Parathyroid adenoma (tissue), 2 donors: ENCODE results near the gene DGKB.

Source experiments
- H2AFZ ChIP-seq: fragments of 300-600 bp; sonication (generic); one replicate; pipeline ENCODE4 v1.7.0; 2017; ENCODE audit warnings: antibody characterized with exemption, mild to moderate bottlenecking
- H3K27ac ChIP-seq: fragments of 300-600 bp; sonication (generic); one replicate; pipeline ENCODE4 v1.7.0; 2017
- H3K27me3 ChIP-seq: fragments of 300-600 bp; sonication (generic); one replicate; pipeline ENCODE4 v1.7.0; 2017; ENCODE audit warnings: low read length; ENCODE audit not compliant: control insufficient read depth, insufficient read depth
- H3K36me3 ChIP-seq: fragments of 300-600 bp; sonication (generic); one replicate; pipeline ENCODE4 v1.7.0; 2017; ENCODE audit warnings: low read length; ENCODE audit not compliant: control insufficient read depth, insufficient read depth
- H3K4me1 ChIP-seq: fragments of 300-600 bp; sonication (generic); one replicate; pipeline ENCODE4 v1.7.0; 2017; ENCODE audit warnings: control low read depth
- H3K4me2 ChIP-seq: fragments of 300-600 bp; sonication (generic); one replicate; pipeline ENCODE4 v1.7.0; 2017; ENCODE audit warnings: low read length
- H3K4me3 ChIP-seq: fragments of 300-600 bp; sonication (generic); one replicate; pipeline ENCODE4 v1.7.0; 2017; ENCODE audit warnings: low read depth, low read length
- H3K79me2 ChIP-seq: fragments of 300-600 bp; sonication (generic); one replicate; pipeline ENCODE4 v1.7.0; 2017; ENCODE audit warnings: control low read depth
- H3K9ac ChIP-seq: fragments of 300-600 bp; sonication (generic); one replicate; pipeline ENCODE4 v1.7.0; 2017; ENCODE audit warnings: mild to moderate bottlenecking
- H3K9me3 ChIP-seq: fragments of 300-600 bp; sonication (generic); one replicate; pipeline ENCODE4 v1.7.0; 2017; ENCODE audit warnings: low read length; ENCODE audit not compliant: control insufficient read depth
- CTCF ChIP-seq: fragments of 300-600 bp; sonication (generic); IDR thresholded peaks from one replicate; pipeline ENCODE4 v1.7.0; 2017; ENCODE audit warnings: antibody characterized with exemption, mild to moderate bottlenecking
- donor health status: primary hyperparathyroidism.

Gene DGKB

GRCh38 chr7:14606101-14606500, 296.4 kb downstream of the DGKB start:
- no peaks in the 10 kb centered on the region for H3K4me1 ChIP-seq
- no peak overlapping the region for H2AFZ ChIP-seq
- no peaks in the 10 kb centered on the region for H3K79me2 ChIP-seq
- no peaks in the 10 kb centered on the region for H3K36me3 ChIP-seq
- no peak for TF ChIP-seq CTCF
- H3K27ac ChIP-seq = no peak overlapping the region
- H3K27me3 ChIP-seq = no peaks in the 10 kb centered on the region
- H3K9me3 ChIP-seq = no peaks in the 10 kb centered on the region
- no peak overlapping the region for H3K4me2 ChIP-seq
- H3K4me3 ChIP-seq = no peak overlapping the region
- H3K9ac ChIP-seq = no peak overlapping the region

DNA sequence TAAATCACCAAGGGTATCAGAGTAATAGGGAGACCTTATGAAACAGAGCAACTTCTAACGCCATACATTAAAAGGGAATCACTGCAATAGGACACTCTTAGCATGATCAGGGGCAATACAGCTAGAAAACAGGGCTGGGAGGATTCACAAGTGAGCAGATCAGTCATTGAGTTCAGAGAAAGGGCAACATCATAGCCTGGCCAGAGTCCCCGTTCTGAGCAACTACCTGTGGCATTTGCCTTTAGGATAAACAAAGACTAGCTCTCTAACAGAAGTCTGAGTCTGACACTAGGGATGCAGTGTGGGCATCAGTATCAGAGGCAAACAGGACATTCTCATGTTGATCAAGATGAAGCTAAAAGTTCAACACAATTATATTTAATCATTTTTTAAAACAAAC, 297.9 kb downstream of the DGKB start:
- H3K9me3 ChIP-seq = no peaks in the 10 kb centered on the region
- H3K27ac ChIP-seq = no peak overlapping the region
- no peaks in the 10 kb centered on the region for H3K36me3 ChIP-seq
- H3K9ac ChIP-seq = no peak overlapping the region
- no peaks in the 10 kb centered on the region for H3K27me3 ChIP-seq
- no peak overlapping the region for H3K4me3 ChIP-seq
- no peak for TF ChIP-seq CTCF
- no peak overlapping the region for H3K4me2 ChIP-seq
- no peaks in the 10 kb centered on the region for H3K4me1 ChIP-seq
- H2AFZ ChIP-seq = no peak overlapping the region
- no peaks in the 10 kb centered on the region for H3K79me2 ChIP-seq

- no peak for TF ChIP-seq CTCF
- Histone ChIP-seq H3K27ac (no peak overlapping the region), H3K4me1 (no peaks in the 10 kb centered on the region), H3K27me3 (no peaks in the 10 kb centered on the region), H3K79me2 (no peaks in the 10 kb centered on the region), H3K9ac (no peak overlapping the region), H2AFZ (no peak overlapping the region), H3K36me3 (no peaks in the 10 kb centered on the region), H3K9me3 (no peaks in the 10 kb centered on the region), H3K4me2 (no peak overlapping the region), H3K4me3 (no peak overlapping the region)
Observed at GRCh38 chr7:14602851-14603250, 299.7 kb downstream of the DGKB start.

DNA sequence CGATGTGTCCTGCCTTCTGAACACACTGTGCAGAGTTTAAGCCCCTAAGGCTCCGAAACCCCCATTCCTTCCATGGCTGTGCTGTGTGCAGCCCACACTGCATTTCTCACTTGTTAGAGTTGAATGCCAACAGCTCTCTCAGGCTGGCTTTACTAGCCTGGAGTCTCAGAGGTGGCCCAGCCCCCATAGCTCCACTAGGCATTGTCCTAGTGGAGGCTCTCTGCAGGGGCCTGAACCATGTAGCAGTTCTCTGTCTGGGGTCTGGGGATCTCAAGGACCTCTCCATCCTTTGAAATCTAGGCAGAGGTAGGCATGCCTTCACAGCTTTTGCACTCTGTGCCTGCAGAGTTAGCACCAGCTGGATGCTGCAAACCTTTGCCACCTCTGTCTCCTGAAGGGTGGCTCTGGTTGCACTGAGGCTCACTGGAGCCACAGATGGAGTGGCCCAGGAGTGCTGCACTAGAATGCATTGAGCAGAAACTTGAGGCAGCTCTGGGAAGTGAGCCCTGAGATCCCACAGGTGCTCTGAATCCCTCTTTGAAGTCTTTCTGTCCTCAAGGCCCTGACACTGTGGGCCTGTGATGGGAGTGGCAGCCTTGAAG, 301.7 kb downstream of the DGKB start:
- Histone ChIP-seq H3K9me3 (no peaks in the 10 kb centered on the region), H3K4me1 (no peaks in the 10 kb centered on the region), H3K36me3 (no peaks in the 10 kb centered on the region), H3K4me2 (no peak overlapping the region), H3K9ac (no peak overlapping the region), H3K79me2 (no peaks in the 10 kb centered on the region), H3K27ac (no peak overlapping the region), H3K4me3 (no peak overlapping the region), H2AFZ (no peak overlapping the region), H3K27me3 (no peaks in the 10 kb centered on the region)
- no peak for TF ChIP-seq CTCF

GRCh38 chr7:14598978-14599377, 303.6 kb downstream of the DGKB start:
- no peak overlapping the region for H2AFZ ChIP-seq

More at GRCh38 chr7:14598978-14599377, 303.6 kb downstream of the DGKB start:
- Histone ChIP-seq H3K4me3 (no peak overlapping the region), H3K27me3 (no peaks in the 10 kb centered on the region), H3K9ac (no peak overlapping the region), H3K9me3 (no peaks in the 10 kb centered on the region), H3K4me1 (no peaks in the 10 kb centered on the region), H3K4me2 (no peak overlapping the region), H3K79me2 (no peaks in the 10 kb centered on the region), H3K36me3 (no peaks in the 10 kb centered on the region), H3K27ac (no peak overlapping the region)
- TF ChIP-seq CTCF = no peak
